NCI-H146 treated with DMSO at 0.1 percent for 48 hours (cell line): ENCODE measurements around the gene ATP2C2.
"Not testable (repeated sequence)": the region's sequence is repeated elsewhere in the genome, so short reads cannot be mapped to it uniquely, and the experiment has no call there.

ENCODE experiments used
- DNase-seq: peaks from one replicate; lab custom pipeline; 2025; ENCODE audit not compliant: unreplicated experiment; lab: John Stamatoyannopoulos, UW

Gene ATP2C2

DNA sequence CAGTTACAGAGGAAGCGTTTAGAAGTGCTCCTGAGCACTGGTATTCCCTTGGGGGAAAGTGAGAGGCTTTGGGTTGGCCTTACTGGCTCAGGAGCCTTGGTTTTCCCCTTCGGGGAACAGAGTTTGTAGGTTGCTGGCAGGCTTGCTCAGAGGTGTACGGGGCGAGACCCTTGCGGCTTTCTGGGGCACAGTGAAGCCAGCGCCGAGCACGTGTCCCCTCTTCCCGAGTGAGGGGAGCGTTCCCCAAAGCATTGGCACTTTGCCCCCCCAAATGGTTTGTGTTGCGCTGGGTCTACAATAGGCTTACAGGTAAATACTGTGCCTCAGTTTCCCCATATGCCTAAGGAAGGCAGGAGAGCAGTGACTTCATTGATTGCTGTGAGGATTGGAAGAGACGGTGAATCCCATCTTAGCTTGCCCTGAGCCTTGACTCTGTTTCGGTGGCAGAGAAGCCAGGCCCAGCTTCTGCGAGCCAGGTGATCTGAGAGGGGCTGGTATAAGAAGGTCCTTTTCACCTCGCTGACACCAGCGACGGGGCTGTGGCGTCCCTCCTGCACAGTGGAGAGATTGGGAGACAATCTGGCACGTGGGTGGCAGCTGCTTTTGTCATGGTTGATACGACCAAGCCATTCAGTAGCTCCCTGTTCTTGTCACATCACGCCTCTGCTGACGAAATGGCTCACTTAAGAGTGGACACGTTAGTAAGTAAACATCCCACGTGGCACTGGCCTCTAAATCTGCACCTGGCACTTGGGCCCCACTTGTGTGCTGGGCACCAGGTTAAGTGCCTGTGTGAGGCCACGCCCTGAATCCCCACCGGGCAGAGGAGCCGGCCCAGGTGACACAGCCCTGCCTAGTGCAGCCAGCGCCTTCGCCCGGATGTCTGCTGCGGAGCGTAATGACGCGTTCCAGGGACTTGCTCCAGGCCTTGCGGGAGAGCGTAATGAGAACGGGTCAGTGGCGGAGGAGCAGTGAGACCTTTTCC is 81.1 kb downstream of the ATP2C2 start:
- DNase-seq, result peak; percentile 29

DNA sequence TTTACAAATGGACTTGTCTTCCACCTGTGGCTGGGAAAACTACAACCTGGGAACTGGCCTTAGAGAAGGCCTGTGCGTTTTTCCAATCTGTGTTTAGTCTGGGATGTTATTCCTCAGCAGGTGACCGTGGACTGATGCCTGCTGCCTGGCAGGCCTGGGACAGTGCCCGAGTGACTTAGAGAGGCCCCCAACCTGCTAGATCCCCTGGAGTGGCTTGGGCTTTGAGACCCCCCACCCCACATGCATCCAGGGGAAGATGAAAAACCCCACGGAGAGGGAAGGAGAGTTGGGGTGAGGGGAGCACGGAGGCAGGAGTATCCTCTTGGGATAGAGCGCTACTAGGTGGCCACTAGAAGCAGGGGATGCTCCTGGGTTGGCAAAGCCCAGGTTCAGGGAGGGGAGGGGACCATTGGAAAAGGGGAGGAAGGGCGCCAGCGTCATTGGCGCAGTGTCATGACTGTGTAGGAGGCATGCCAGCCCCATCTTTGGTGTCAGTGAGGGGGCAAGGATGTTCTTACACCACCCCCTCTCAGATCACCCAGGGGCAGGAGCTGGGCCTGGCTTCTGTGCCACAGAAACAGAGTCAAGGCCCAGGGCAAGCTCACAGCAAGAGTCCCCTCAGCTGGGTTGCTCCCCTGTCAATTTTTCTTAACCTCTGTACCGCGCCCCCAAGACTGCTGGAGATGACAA is 82.0 kb downstream of the ATP2C2 start:
- DNase-seq, result no peak

DNA sequence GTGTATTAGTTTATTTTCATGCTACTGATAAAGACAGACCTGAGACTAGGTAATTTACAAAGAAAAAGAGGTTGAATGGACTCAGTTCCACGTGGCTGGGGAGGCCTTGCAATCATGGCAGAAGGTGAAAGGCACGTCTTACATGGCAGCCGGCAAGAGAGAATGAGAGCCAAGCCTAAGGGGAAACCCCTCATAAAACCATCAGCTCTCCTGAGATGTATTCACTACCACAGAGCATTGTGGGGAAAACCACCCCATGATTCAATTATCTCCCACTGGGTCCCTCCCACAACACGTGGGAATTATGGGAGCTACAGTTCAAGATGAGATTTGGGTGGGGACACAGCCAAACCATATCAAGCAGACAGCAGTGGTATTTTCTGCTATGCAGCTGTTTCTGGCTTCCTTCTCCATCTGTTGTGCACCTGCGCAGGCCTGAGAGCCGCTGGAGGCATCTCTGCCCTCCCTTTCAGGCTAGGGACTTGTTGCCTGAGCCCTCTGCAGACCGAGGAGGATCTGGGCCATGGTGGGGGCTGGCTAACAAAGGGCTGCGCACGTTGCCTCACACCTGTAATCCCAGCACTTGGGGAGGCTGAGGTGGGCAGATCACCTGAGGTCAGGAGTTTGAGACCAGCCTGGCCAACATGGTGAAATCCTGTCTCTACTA is 82.8 kb downstream of the ATP2C2 start:
- DNase-seq, result not testable (repeated sequence)

DNA sequence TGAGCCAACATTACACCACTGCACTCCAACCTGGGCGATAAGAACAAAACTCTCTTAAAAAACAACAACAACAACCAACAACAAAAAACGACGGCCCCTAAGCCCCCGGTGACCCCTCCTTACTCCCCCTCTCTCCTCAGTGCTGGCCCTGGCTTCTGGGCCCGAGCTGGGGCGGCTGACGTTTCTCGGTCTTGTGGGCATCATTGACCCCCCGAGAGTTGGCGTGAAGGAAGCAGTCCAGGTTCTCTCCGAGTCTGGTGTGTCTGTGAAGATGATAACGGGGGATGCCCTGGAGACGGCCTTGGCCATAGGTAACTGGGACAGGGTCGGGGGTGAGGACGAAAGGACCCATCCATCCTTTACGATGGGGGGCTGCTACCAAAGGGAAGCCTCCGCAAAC is 83.4 kb downstream of the ATP2C2 start:
- no peak for DNase-seq

DNA sequence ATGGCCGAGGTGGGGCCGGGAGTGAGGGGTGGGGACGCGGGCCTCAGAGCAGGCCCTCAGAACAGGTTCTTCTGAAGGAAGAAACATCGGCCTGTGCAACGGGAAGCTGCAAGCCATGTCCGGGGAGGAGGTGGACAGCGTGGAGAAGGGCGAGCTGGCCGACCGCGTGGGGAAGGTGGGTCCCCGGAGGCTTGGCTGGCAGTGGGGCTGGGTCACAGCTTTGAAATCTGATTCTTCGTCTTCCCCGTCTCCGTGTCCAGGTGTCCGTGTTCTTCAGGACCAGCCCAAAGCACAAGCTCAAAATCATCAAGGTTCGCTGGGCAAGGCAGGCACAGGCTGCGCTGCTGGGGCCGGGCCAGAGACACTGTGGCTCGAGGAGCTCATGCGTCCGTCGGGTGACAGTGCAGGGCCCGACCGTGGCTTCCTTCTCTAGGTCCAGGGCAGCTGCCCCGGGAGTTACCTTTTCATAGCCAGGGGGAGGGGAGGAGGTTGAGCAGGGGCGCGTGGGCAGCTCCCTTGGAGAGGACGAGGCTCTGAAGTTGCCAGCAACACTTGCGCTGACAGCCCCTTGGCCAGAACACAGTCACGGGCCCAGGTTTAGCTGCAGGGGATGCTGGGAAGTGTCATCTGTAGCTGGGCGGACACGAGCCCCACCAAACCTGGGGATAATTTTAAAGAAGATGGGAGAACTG is 84.9 kb downstream of the ATP2C2 start:
- DNase-seq, result no peak

DNA sequence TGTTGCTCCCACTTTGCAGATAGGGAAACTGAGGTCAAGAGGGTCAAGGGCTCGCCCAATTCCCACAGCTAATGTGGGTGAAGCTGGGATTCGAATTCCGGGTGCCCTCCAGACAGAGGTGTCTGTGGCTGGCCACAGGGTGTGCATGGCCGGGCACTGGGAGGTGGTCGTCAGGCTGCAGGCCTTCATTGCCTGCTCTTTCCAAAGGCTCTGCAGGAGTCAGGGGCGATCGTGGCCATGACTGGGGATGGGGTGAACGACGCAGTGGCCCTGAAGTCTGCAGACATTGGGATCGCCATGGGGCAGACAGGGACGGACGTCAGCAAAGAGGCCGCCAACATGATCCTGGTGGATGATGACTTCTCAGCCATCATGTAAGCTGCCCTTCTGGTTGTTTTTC is 86.3 kb downstream of the ATP2C2 start:
- DNase-seq, result no peak

DNA sequence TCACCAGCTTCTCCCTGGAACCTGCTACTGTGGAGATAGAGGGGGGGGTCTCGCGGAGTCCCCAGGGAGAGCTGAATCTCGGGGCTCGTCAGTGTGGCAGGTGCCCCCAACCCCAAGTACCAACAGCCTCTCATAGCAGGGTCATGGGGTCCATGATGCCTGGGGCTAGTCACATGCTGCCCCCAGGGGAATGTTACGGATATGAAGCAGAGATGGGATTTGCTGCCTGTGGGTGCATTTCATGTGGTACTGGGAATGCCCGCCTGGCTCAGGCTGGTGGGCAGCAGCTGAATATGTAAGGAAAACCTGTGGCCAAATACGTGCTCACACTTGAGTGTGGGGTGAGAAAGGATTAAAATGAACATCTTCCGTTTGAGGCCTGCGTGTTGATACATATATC is 86.7 kb downstream of the ATP2C2 start:
- no peak for DNase-seq

DNA sequence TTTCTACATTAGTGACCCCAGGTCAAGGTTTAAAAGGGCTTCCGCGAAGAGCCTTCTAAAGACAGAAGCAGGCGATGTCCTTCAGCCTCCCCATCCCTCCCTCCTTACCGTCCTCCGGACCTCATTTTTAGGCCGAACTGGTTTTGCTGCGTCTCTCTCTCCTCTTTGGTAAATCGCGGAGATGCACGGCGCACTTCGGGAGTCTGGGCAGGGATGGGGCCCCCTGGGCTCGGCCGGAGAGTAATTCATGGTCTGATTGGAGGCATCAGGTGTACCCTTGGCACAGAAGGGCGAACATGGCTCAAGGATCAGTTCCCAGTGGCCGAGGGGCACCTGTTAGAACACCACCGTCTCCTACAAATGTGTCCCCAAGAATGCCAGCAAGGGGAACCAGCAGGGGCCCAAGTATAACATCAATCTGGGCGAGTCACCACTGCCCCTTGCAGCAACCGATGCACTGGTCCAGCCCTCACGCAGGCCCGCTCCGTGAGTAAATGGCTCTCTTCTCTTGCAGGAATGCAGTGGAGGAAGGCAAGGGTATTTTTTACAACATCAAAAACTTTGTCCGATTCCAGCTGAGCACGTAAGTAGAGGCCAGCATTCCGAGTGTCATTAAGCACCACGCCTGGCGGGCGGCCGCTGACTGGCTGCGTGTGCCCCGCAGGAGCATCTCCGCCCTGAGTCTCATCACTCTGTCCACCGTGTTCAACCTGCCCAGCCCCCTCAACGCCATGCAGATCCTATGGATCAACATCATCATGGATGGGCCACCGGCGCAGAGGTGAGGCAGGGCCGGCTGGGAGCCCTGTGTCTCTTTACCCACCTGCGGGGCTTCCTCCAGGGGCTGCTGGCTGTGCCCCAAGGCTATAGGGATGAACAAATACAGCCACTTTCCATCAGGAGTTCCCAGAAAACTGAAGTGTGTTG is 90.5 kb downstream of the ATP2C2 start:
- DNase-seq, result no peak

DNA sequence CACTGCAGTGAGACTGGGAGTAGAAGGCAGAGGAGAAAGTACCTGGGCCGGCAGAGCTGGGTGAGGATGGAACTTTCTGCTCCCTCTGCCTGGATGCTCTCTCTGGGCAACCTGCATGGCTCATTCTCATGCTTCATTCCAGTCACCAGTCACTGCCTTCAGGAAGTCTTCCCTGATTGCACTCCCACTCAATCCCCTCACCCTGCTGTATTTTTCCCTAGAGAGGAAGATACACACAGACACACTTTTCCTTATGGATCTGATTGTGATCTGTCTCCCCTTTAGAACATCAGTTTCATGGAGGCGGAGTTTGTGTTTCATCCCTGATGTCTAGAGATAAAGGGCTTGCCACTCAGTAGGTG is 91.2 kb downstream of the ATP2C2 start:
- DNase-seq, result no peak

DNA sequence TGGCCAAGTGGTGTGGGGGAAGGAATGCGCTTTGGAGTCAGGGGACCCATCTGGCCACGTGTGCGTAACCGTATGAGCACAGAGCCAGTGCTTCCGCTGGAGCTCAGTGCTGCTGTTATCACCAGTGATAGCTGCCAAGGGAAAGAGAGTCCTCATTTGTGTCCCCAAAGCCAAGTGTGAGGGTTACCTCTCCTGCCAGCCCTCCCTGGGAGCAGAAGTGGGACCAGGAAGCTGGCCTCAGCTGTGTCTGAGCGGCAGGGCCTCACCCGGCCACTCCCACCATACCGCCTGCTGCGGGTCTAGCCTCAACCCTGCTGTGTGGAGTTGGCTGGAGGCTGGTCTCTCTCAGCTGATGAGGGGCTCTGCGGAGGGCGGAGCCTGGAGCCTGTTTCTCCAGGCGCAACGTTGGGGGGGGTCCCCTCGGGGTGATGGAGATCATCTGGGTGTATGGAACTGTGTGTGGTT is 91.6 kb downstream of the ATP2C2 start:
- no peak for DNase-seq

DNA sequence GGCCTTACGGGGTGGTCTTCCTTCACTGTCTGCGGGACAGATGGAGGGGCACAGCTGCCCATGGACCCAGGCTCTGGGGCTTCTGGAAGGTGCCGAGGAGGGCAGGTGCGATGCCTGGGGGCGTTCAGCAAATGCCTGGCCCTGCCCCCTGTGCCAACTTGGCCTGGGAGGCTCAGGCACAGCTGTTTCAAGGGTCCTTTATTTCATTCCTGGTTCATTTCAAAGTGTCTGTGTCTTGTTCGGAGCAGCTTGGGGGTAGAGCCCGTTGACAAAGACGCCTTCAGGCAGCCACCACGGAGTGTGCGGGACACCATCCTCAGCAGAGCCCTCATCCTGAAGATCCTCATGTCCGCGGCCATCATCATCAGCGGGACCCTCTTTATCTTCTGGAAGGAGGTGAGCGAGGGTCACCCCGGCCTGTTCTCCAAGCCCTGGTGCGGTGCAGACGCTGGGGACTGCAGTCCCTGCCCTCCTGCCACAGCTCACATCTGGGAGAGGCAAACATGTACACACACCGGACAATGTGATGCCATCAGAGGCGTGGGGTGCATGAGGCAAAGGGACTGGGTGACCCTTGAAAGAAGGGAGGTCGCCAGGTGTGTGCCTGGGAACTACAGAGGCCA is 92.2 kb downstream of the ATP2C2 start:
- DNase-seq, result no peak

DNA sequence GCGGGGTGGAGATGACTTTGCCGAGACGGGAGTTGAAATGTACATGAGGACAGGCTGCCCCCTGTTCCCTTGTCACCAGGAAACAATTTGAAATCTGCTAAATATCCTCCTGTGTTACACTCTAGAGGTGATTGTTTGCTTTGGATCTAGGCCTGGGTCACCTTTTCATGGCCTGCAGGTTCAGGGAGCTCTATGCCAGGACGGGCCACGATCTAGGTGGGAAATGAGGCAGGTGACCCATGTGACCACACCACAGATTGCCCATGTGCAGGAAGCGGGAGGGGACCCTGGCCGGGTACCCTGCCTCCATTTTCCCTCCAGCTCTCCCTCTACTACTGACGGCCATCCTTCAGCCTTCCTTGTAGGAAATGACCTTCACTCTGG is 92.7 kb downstream of the ATP2C2 start:
- DNase-seq, result no peak

DNA sequence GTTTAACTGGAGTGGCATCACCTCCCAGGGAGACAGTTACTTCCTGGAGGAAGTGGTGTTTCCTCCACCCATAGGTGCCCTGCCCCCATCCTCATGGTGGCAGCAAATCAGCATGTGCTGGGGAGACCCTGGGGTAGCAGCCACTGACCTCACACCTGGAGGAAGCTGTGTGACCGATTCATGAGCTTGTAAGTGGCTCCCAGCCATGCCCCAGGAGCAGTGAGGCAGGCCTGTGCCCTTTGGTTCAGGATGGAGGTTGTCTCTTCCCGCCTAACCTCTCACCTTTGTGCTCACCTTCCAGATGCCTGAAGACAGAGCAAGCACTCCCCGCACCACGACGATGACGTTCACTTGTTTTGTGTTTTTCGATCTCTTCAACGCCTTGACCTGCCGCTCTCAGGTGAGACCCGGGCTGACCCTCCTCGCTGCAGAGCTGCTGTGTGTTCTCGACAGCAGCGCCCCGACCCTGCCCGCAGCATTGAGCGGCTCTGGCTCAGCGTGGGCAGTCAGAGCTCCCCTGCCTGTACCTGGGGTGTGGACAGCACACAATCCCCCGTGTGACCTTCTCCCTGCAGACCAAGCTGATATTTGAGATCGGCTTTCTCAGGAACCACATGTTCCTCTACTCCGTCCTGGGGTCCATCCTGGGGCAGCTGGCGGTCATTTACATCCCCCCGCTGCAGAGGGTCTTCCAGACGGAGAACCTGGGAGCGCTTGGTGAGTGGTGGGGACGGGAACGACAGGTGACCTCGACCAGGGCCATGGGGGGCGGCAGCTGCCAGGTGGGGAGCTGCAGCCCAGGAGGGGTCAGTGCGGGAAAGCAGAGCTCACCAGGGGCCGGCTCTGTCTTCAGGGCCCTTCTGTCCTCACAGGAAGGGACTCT is 93.3 kb downstream of the ATP2C2 start:
- DNase-seq, result no peak

DNA sequence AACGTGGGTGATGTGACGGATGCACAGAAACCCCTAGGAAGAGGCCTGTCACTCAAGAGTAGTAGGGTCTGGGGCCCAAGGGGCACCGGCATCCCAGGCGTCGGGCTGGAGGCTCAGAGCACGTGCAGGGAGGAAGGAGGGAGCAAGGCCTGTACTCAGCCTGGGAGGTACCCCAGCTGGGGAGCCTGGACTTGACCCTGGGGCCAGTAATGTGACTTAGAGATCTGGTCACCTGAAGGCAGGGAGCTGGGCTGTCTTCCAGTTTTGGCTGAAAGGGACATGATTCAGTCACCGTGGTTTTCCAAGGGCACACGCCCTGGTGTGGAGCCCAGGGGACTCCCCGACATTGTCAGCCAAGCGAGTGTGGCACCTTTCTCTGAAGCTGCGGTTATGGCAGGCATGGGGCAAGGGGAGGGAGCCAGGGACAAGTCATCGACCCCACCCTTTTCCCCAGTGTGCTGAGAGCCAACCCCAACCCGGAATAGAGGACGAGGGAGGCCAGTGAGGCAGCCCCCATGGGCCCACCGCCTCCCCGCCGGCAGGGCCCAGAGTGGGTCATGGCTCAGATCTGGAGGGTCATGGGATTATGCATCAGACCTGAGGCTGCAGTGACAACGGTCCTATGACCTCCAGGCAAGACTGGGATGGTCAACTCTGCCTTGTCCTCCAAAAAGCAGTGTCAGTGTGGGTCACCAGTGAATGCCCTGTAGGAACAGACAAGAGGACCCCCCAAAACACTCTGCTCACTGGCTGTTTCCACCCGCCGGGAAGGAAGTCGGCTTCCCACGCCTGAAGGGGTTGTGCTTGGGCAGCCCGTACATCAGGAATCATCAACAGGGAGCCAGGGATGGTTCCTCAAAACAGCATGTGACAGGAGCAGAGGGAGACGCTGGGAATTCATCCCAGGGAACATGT is 94.2 kb downstream of the ATP2C2 start:
- no peak for DNase-seq

DNA sequence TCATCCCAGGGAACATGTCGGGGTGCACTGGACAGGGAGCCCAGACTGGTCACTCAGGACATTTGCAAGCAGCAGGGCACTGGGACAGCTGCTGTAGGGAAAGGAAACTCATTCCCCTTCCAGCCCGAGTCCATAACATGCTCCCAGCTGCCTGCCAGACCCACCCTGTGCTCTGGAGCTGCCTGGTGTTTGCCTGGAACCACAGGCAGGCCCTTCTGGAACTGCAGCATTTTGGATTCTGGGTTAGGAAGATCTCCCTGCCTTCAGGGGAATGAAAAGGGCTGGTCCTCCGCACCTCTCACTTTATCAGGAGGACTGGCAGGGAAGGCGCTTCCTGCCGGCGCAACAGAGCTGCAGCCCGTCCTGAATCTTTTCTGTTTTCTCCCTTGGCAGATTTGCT is 94.9 kb downstream of the ATP2C2 start:
- no peak for DNase-seq

DNA sequence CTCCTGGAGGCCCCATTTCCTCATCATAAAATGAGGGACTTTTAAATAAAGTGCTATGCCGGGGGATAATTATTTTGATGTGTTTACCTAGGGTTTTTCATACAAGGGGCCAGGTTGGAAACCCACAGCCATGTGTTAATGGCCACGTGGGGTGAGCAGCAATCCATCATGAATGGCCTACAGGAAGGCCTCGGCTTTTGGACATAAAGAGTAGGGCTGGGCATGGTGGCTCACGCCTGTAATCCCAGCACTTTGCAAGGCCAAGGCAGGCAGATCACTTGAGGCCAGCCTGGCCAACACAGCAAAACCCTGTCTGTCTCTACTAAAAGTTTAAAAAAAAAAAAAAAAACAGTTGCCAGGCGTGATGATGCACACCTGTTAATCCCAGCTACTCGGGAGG is 95.8 kb downstream of the ATP2C2 start:
- no peak for DNase-seq

DNA sequence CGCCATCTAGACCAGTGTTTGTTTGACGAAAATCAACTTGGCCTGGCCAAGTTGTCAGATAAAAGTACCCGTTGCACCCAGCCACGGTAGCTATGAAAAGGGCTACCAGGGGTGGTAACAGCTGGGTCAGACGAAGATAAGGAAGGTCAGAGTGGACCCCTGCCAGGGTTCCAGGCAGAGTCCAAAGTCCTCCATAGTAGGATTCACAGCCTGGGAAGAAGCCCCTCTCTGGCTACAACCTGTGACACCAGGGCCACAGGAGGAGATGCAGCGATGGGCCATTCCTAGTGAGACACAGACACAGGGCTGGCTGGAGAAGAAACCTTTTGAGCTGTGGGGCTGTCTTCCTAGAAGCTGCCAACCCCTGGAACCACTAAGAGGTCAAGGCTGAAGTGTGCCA is 96.8 kb downstream of the ATP2C2 start:
- no peak for DNase-seq

DNA sequence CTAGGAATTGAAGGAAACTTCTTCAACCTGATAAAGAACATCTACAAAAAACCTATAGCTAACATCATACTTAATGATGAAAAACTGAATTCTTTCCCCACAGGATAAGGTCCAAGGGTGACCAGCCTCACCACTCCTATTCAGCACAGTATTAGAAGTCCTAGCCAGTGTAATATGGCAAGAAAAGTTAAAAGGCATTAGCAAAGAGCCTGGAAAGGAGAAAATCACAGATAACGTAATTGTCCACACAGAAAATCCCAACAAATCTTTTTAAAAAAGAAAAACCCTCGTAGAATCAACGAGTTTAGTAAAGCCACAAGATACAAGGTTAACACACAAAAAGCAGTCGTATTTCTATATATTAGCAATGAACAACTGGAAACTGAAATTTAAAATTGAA is 98.4 kb downstream of the ATP2C2 start:
- DNase-seq, result no peak
